Erythroblast (primary cell): Measurements from ENCODE around the gene NFASC.

Source experiments
- GATA1 ChIP-seq: IDR thresholded peaks from 2 replicates; pipeline ENCODE4 v1.6.1; 2011; ENCODE audit warnings: low read depth, mild to moderate bottlenecking, control low read depth, low read length, moderate library complexity
- POLR2A ChIP-seq: IDR thresholded peaks from 2 replicates; pipeline ENCODE4 v1.6.1; 2011; ENCODE audit warnings: mild to moderate bottlenecking, low read length

DNA sequence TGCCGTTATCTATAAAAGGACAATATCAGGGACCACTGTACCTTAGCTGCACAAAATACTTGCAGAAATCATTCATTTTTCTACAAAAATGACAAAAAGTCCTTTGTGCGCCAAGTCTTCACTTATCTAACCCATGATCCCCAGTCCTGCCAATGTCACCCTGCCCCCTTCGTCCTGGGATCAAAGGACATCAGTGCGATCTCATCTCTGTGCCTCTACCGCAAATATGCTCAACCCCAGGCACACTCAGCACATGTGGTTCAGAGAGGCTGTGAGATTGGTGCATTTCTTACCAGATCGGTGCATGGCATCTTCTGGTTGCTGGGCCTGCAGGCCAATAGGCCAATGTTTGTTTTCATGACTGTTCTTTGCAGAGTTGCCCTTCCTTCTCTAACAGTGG is 72.8 kb downstream of the NFASC start:
- TF ChIP-seq POLR2A: no peak
- TF ChIP-seq GATA1: no peak
